GM19438 (cell line): ENCODE measurements around the gene NOX5.
"Not testable (repeated sequence)": the region's sequence is repeated elsewhere in the genome, so short reads cannot be mapped to it uniquely, and the experiment has no call there.

Experiments used
- ATAC-seq: cut with Tn5 transposase; IDR thresholded peaks from one replicate; pipeline ENCODE4 v1.9.1; 2021; ENCODE audit warnings: low read depth; ENCODE audit not compliant: unreplicated experiment

The NOX5 gene, protein sequence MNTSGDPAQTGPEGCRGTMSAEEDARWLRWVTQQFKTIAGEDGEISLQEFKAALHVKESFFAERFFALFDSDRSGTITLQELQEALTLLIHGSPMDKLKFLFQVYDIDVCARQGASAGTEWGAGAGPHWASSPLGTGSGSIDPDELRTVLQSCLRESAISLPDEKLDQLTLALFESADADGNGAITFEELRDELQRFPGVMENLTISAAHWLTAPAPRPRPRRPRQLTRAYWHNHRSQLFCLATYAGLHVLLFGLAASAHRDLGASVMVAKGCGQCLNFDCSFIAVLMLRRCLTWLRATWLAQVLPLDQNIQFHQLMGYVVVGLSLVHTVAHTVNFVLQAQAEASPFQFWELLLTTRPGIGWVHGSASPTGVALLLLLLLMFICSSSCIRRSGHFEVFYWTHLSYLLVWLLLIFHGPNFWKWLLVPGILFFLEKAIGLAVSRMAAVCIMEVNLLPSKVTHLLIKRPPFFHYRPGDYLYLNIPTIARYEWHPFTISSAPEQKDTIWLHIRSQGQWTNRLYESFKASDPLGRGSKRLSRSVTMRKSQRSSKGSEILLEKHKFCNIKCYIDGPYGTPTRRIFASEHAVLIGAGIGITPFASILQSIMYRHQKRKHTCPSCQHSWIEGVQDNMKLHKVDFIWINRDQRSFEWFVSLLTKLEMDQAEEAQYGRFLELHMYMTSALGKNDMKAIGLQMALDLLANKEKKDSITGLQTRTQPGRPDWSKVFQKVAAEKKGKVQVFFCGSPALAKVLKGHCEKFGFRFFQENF

DNA sequence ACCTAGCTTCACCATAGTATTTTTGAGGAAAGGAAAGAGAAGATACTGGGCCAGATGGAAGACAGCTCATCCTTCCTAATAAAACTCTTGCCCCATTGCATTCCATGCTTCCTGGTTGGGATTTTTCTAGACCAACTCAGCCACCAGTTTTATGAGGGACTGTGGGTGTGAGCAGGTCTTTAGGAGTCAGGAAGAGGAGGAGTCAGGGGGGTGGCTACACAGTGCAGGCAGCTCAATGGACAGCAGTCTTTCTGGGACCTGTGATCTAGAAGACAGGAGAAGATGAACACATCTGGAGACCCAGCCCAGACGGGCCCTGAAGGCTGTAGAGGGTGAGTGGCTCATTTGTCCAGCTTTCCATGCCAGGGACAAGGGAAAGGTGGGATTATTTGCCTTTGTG, at the start of gene NOX5:
TSS of gene NOX5 (plus strand) at position 242 of the 400 bp plus-strand sequence. CDS start at position 283, 41 bp downstream.
- ATAC-seq, result no peak

DNA sequence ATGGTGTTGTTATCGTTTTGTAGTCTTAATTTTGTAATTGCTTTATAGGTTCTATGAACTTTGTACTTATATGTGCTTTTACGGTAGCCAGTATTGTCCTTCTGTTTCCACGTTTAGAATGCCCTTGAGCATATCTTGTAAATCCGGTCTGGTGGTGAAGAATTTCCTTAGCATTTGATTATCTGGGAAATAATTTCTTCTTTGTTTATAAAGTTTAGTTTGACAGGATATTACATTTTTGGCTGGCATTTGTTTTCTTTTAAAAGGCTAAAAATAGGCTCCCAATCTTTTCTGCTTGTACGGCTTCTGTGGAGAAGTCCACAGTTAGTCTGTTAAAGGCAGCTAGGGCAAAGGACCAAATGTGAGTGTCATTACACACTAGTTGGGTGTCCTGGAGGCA, 47.5 kb upstream of the NOX5 start:
- no peak for ATAC-seq

DNA sequence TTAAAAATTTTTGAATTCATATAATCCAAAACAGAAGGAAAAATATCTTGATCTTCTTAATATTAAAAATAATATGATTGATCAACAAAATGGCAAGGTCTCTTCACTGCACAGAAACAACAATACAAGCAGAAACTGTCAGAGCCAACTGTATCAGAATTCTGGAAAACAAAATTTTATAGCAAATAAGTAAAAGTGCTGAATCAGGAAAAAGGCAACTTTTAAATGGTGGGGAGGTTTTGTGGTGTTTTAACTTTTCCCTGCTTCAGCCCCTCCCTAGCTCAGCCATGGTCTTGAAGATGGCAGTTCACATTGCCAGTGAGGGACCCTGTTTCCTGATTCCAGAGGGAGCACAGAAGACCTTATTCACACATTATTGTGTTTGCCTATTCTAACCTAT, 46.5 kb upstream of the NOX5 start:
- ATAC-seq, result no peak

DNA sequence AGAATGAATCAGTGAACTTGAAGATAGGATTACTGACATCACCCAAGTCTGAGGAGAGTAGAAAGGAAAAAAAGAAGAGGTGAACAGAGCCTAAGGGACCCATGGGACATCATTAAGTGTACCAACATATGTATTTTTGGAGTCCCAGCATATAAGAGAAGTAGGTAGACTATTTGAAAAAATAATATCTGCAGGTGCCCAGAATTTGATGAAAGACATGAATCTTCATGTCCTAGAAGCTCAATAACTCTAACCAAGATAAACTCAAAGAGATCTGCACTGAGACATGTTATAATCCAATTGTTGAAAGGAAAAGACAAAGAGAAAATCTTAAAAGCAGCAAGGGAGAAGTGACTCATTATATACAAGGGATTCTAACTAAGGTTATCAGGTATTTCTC, 45.2 kb upstream of the NOX5 start:
- no peak for ATAC-seq

DNA sequence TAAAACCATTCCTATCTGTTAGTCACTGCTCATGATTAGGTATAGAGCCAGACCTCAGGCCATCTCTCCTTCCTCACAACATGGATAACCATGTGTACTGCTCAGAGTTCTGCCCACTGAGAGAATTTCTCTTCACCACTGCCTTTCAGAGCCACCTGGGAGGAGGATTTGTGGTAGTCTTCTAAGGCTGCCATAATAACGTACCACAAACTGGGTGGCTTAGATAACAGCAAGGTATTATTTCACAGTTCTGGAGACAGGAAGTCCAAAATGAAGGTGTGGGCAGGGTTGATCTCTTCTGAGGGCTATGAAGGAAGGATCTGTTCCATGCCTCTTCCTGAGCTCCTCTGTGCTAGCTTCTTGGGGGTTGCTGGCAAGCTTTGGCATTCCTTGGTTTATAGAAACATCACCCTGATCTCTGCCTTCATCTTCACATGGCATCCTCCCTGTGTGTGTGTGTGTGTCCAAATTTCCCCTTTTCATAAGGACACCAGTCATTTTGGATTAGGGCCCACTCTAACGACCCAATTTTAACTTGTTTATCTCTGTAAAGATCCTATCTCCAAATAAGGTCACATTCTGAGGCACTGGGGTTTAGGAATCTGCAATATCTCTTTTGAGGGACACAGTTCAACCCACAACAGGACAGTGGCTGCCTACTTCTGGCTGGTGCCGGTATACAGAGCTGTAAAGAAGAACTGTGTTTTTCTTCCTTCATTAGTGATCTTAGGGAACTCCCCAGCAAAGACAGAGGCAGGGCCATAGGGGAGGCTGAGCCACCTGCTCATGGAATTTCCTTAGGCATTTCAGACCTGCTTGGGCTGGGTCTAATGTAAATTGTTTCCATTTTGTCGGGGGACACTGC, 42.1 kb upstream of the NOX5 start:
- ATAC-seq, result no peak

DNA sequence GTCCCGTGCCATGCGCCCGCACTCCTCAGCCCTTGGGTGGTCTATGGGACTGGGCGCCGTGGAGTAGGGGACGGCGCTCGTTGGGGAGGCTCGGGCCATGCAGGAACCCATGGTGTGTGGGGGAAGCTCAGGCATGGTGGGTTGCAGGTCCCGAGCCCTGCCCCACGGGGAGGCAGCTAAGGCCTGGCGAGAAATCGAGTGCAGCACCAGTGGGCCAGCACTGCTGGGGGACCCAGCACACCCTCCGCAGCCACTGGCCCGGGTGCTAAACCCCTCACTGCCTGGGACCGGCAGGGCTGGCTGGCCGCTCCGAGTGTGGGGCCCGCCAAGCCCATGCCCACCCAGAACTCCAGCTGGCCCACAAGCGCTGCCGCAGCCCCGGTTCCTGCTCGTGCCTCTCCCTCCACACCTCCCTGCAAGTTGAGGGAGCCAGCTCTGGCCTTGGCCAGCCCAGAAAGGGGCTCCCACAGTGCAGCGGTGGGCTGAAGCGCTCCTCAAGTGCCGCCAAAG, 38.8 kb upstream of the NOX5 start:
- ATAC-seq, result not testable (repeated sequence)

DNA sequence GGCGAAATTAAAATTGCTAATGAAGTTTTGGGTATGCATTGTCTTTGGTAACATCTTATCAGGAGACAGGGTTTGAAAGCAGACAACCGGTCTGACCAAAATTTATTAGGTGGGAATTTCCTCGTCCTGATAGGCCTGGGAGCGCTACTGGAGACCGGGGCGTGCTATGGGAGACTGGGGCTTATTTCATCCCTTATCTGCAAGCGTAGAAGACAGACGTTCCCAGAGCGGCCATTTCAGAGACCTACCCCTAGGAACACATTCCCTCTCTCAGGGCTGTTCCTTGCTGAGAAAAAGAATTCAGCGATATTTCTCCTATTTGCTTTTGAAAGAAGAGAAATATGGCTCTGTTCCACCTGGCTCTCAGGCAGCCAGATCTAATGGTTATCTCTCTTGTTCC, 37.1 kb upstream of the NOX5 start:
- ATAC-seq, result not testable (repeated sequence)

DNA sequence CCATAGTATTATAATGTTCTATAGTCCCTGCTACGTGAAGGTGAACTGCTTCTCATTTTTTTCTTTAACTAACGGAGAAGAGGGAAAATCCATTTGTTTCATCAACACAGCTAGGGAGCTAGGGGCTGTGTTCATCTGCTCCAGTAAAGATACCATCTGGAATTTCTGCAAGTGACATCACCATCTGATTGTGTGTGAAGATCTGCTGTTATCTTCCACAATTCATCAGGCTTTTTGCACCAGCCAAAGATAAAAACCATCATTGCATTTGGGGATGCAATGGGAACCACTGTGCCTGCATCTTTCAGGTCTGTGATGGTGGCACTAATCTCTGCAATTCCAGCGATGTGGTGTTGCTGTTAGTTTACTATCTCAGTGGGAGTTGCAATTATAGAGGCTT, 35.5 kb upstream of the NOX5 start:
- no peak for ATAC-seq

DNA sequence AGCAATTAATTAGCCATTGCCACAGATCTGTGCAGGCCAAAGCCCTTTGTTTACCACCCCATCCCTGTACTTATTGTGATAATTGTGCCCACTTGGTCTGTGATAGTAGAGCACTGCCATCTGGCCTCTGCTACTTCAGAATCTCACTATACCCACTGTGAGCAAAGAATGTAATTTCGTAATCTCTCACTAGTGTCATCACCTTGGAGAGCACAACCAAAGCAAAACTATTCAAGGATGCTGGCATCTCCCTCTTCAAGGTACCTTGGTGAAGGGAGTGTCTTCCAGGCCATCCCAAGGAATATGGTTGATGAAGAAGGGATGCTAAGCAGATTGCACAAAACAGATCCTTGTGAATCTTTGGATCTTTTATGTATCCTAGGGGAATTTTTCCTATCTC, 34.7 kb upstream of the NOX5 start:
- no peak for ATAC-seq

DNA sequence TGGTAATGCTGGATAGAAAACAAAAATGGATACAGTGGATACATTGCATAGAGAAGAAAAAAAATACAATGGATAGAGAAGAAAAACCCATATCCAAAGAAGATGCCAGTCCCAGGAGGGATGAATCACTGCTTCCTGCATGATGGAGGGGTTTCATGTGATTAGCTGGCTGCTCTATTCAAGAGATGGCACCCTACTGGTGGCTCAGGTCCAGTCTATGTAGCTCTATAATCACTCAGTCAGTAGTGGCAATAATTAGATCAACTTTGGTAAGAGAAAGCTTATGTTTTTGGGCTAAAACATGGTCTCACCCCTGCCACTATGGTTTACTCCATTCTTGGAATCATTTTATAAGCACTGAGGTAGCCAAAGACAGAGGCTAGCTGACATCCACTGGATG, 33.7 kb upstream of the NOX5 start:
- no peak for ATAC-seq

DNA sequence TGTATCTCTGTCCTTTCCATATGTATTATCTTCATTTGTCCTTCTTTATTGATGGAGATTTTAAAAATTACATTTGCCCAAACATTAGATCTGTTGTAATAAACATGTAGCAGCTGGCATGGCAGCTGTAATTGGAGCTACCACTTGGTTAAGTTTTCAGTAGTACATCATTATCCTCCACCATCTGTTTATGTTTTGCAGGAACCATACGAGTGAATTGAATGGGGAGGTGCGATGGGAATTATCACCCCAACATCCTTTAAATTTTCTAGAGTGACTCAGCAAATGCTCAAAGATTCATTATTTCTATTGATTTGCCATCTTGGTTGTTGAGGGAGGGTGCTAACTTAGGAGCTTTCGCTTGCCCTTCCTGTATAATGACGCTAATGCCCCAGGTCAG, 32.6 kb upstream of the NOX5 start:
- no peak for ATAC-seq

DNA sequence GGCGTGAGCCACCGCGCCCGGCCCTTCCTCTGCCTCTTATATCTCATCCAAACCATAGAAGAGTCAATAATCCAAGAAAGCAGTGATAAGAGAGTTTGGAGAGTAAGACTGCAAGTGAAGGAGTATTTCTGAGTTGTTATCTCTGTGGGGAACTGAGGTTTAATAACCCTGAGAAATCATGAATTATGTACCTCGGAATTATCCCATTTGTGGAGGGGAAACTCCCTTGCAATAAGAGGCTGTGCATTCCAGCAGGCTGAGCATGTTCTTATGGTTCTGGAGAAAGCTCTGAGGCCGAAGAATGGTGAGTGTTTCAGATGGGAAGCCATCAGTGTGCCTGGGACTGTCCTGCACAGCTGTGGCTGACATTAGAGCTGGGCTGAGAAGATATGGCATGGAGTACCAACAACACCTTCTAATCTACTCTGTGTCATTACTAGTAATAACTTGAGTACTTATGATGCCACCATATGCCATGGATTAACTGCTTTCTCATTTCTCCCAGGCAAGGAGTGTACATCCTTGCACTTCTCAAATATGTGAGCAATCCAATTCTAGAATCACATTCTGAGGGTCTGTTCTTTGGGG, 31.4 kb upstream of the NOX5 start:
- no peak for ATAC-seq

DNA sequence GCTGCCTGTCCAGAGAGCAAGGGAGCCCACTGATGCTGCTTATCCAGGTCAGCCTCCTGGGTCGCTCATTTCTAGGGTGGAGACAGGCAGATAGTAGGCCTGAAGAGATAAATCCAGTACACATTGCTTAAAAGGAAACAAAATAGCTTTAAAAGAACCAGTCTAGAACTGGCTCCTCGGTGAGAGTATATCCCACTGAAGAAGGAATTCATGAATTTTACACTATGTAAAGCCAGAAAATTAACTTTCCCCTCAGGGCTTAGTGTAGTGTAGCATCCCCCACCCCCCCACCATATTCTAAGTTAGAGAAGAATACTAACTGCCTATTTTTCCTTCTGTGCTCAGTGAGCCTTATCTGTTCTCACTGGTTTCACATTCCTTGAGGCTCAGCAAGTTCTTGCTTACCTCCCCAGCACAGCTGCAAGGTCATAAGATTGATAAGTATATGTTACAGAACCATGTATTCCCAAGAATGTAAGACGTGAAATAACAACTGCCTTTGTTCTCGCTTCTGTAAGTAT, 30.5 kb upstream of the NOX5 start:
- no peak for ATAC-seq

DNA sequence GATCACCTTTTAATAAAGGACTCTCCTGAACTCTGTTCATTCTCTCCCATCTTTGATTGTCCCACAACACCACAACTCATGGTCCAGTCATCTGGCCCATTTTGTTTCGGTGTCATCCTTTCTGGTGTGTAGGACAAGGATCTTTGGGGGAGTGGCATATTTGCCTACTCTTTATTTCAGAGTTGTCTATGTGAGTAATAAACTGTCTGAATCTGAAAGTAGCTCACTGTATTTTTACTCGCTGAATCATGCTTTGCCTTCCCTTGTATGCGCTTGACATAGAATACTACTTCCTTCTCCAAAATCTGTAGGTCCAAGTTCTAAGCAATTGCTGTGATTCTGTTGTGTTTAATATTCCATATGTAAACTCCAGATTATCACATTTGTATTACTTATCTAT, 29.9 kb upstream of the NOX5 start:
- no peak for ATAC-seq

DNA sequence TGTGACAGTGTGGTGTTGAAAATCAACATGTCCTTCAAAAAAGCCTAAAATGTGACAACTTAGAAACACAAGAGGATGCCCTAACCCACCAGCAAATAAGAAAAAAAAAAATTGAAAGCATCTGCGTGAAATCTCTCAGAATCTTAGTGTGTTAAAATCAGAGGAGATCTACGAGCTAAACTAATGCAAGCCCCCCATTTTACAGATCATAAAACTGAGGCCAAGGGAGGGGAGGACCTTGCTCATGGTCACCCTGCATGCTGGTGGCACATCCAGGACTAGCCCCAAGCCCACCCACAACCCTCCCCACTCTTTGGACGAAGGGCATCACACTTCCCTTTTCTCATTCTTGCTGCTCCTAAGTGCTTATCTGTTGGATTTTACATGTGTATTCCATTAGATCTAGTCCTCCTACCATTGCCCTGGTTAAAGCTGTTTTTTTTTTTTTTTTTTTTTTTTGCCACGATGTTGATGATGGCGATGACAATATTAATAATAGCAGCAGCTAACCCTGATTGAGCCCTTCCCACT, 29.1 kb upstream of the NOX5 start:
- no peak for ATAC-seq

DNA sequence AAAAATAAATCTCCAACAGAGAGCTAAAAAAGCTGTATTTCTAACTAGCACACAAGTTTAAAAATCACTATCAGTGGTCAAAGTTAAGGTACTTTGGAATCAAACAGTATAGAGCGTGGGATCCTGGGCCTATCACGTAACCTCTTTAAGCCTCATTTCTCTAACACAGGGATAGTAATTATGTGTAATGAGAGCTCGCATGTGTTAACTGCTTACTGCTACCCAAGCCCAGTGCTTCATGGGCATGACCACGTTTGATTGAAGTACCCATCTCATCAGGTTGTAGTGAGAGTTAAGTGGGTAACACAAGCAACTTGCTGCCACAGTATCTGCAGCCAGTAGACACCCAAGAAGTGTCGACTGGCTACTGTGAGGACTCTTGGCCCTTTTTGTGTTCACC, 28.2 kb upstream of the NOX5 start:
- no peak for ATAC-seq

DNA sequence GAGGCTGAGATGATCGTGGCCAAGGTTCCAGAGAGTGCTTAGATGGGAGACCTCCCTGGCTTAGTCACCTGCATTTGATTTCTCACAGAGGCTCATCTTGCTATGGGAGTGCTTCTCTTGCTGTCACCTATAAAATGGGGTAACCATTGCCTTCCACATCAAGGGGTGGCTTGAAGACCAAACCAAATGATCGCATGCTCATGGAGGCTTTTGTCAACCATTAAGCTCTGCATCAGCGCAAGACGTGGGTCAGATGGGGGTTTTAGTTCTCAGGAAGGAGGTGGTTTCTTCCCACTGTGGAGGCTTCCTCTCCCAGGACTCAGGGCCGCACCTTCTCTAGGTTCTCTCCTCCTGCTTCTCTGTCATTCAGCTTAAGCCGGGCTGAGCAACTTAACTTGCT, 27.4 kb upstream of the NOX5 start:
- no peak for ATAC-seq

DNA sequence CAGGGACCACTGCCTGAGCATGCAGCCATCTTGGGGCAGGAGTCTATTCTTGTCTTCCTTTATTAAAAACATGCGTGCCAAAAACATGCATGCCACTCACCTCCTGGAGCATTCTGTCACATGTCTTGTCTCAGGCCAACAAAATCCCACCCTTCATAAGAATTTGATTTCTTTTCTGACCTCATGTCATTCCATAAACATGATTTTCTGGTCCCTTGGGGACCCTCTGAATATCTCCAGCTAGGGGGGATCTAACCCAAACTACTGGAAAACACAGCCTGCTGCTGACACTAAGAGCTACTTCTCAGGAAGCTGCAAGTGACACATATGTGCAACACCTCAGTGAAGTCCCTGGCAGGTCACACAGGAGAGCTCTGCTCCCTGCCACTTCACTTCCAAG, 26.8 kb upstream of the NOX5 start:
- no peak for ATAC-seq

DNA sequence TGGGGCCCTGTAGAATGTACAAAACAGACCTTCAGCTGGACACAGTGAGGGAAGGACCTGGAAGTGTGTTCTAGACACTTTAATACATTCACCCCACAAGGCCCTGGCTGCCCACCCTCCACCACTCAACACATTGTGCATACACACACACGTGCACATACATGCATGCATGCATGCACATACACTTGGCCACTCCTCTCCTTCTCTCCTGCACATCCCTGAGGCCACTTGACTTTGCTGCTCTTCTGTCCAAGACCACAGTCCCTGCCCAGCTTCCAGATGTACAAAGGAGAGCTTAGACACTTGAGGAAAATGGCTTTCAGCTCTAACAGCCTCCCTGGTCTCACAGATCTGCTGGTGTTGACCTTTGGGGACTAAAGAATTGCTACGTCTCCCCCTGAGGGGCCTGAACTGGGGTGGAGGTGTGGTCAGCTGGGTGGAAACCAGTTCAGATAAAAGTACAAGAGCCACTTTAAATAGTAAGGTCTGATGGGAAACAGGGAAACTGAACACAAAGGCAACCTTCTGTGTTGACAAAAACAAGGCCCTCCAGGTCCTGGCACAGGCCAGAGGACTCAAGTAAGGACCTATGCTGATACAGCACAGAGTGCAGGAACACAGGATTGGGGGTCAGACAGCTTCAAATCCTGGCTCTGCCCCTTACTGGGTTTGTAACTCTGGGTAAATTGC, 24.8 kb upstream of the NOX5 start:
- ATAC-seq, result no peak
